Lower lobe of right lung (tissue), 2 donors: Measurements from ENCODE around the gene TES. TPM values are rescaled to one million over a fixed set of nuclear protein-coding genes. Genes with fewer than 3 reads are reported as not detected.

Source experiments
- ATAC-seq, 2 donors: fragments of 200-7000 bp; cut with Tn5 transposase; one replicate each; pipeline ENCODE4 v1.9.1; 2020 to 2022; ENCODE audit warnings: mild to moderate bottlenecking in 2 of 2, moderate library complexity in 2 of 2
- DNase-seq: peaks from one replicate; pipeline ENCODE4 v3.0.0-alpha.2; 2020
- H3K27ac ChIP-seq: fragments of 200-600 bp; one replicate; pipeline ENCODE4 v1.8.0; 2022
- H3K27me3 ChIP-seq: fragments of 200-600 bp; one replicate; pipeline ENCODE4 v1.8.0; 2022; ENCODE audit warnings: low read depth
- H3K36me3 ChIP-seq: fragments of 200-600 bp; one replicate; pipeline ENCODE4 v1.8.0; 2022; ENCODE audit warnings: mild to moderate bottlenecking
- H3K4me1 ChIP-seq: fragments of 200-600 bp; one replicate; pipeline ENCODE4 v1.8.0; 2022
- H3K4me3 ChIP-seq: fragments of 200-600 bp; one replicate; pipeline ENCODE4 v1.8.0; 2022; ENCODE audit warnings: mild to moderate bottlenecking
- H3K9me3 ChIP-seq: fragments of 200-600 bp; one replicate; pipeline ENCODE4 v1.8.0; 2022
- intact Hi-C: fragments of 100-400 bp; cut with DNase I; formaldehyde crosslinking; loops from one replicate; pipeline ENCODE4 v1.11.0; 2022
- total RNA-seq: library from RNA; stranded (reverse); fragmentation: NEBNext Ultra II Directional; extraction: Animal tissue kit (Norgen Biotek cat#: 25700); gene quantifications from one replicate; pipeline ENCODE4 v1.2.1, GENCODE V29; 2021
- TF ChIP-seq, protein P1 (sequence below): fragments of 200-600 bp; IDR thresholded peaks from one replicate; pipeline ENCODE4 v1.8.0; 2022; ENCODE audit warnings: antibody characterized with exemption, mild to moderate bottlenecking
- donor health status: DM: no; HTN: yes; CAD: no; lungs with severe emphysema.

The TES gene
- total RNA-seq, 1 donor from 2014 or later: 74.5 TPM

DNA sequence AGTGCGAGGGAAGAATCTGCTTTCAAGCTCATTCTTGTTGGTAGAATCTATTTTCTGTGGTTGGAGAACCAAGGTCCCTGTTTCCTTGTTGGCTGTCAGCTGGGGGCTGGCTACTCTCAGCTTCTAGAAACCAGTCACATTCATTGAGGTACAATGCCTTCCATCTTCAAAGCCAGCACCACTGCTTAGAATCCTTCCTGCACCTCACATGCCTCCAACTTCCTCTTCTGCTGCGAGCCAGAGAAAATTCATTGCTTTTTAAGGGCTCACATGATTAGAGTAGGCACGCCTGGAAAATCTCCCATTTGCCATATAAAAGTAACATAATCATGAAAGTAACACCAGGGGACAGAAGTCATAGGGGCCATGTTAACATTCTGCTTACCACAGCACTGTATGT lies 28.7 kb downstream of the TES start:
- Histone ChIP-seq H3K9me3 (no peaks in the 10 kb centered on the region), H3K4me1 (no peaks in the 10 kb centered on the region), H3K27ac (no peak overlapping the region), H3K4me3 (no peak overlapping the region), H3K27me3 (no peaks in the 10 kb centered on the region), H3K36me3 (no peaks in the 10 kb centered on the region)
- TF ChIP-seq, protein P1, sequence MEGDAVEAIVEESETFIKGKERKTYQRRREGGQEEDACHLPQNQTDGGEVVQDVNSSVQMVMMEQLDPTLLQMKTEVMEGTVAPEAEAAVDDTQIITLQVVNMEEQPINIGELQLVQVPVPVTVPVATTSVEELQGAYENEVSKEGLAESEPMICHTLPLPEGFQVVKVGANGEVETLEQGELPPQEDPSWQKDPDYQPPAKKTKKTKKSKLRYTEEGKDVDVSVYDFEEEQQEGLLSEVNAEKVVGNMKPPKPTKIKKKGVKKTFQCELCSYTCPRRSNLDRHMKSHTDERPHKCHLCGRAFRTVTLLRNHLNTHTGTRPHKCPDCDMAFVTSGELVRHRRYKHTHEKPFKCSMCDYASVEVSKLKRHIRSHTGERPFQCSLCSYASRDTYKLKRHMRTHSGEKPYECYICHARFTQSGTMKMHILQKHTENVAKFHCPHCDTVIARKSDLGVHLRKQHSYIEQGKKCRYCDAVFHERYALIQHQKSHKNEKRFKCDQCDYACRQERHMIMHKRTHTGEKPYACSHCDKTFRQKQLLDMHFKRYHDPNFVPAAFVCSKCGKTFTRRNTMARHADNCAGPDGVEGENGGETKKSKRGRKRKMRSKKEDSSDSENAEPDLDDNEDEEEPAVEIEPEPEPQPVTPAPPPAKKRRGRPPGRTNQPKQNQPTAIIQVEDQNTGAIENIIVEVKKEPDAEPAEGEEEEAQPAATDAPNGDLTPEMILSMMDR: no peak
- intact Hi-C loops: loop anchor here (5.0 kb wide), 1 partner anchor 57 kb away; no protein-coding TSS in a partner anchor
- no peak for ATAC-seq
- no peak for DNase-seq

DNA sequence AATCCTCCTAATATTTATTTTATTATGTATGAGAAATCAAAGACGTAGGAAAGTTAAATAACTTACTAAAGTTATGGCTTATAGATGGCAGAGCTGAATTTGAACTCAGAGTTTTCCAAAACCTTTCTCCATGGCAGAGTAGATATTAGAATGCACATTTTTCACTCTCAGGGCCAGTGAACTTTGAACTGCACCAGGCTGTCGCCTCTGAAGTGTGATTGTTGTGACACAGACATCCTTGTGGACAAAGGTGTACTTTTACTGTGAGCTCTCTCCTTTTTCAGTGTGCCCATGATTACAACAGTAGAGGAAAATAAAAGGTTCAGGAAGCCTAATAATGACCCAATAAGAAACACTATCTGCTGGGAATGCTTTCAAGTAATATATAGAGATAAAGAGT lies 29.1 kb downstream of the TES start:
- Histone ChIP-seq H3K27me3 (no peaks in the 10 kb centered on the region), H3K36me3 (no peaks in the 10 kb centered on the region), H3K9me3 (peaks cover 2% of the 10 kb centered on the region), H3K4me3 (no peak overlapping the region), H3K27ac (no peak overlapping the region), H3K4me1 (no peaks in the 10 kb centered on the region)
- no peak for DNase-seq
- TF ChIP-seq, protein P1: no peak
- intact Hi-C loops: loop anchor here (5.0 kb wide), 1 partner anchor 57 kb away; no protein-coding TSS in a partner anchor
- ATAC-seq: no peak

DNA sequence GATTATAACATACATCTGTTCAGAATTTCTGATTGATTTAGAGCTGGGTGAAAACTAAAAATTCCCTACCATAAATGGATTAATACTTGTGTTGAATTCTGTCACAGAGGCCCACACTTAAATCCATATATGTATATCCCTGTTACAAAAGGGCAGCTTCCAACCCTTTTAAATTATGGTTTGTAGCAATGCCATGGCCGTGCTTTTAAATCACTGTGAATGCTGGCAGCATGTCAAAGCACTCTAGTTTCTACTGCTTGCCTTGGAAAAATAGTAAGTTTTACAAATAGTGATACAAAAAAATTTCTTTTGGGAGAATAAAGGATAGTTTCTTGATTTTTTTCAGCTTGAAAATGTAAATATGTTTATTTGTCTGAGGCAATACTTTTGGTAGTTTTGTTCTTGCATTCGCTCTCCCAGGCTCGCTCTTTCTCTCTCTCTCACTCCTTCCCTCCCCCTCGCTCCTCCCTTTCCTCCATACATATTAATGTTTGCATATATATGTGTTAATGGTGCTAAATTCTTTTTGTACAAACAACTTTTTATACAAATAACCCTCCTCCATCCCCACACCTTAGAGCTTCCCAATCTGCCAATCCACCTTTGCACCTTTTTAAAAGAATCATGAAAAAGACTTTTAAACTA lies 29.8 kb downstream of the TES start:
- H3K4me1 ChIP-seq: no peaks in the 10 kb centered on the region
- ATAC-seq (no peak), DNase-seq (no peak)
- no peak overlapping the region for H3K4me3 ChIP-seq
- no peaks in the 10 kb centered on the region for H3K36me3 ChIP-seq
- no peak overlapping the region for H3K27ac ChIP-seq
- H3K27me3 ChIP-seq: no peaks in the 10 kb centered on the region
- intact Hi-C loops: no loop called here
- peaks cover 5% of the 10 kb centered on the region for H3K9me3 ChIP-seq
- TF ChIP-seq, protein P1: no peak

DNA sequence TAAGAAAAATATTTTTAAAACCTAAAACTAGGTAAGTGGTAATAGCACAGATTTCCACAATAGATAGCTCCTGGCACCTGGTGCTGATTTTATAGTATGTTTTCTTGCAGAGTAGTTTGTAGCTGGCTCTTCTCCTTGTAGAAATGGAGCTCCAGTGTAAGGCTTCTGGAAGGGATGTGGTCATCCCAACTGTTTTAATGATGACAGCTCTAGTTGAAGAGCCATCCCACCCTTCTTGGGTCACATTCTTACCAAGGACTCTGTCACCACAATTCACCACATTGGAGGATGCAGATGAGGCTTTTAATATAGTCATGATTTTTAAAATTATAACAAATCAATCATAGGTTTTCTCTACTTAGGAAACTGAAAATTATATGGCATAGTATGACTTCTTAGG lies 31.0 kb downstream of the TES start:
- ATAC-seq: no peak
- DNase-seq: no peak
- H3K27me3 ChIP-seq: no peaks in the 10 kb centered on the region
- intact Hi-C loops: no loop called here
- H3K9me3 ChIP-seq: peaks cover 5% of the 10 kb centered on the region
- TF ChIP-seq, protein P1: no peak
- H3K4me1 ChIP-seq: no peaks in the 10 kb centered on the region
- H3K4me3 ChIP-seq: no peak overlapping the region
- no peaks in the 10 kb centered on the region for H3K36me3 ChIP-seq
- no peak overlapping the region for H3K27ac ChIP-seq

DNA sequence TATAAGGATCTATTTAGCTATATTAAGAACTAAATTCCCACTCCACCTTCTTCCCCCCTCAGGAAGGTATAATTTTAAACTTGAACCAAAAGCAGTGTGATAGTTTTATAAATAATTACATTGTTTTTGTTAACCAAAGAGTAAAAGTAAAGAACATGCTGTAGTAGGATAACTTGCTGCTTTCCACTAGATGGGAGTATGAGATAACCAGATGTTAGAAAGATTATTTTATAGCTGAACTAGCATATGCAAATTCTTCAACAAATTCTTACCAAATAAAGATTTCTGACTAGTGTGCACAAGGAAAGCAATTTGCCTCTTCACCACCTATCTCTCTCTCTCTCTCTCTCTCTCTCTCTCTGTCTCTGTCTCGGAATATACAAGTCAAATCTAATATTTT lies 31.8 kb downstream of the TES start:
- Histone ChIP-seq H3K4me1 (no peaks in the 10 kb centered on the region), H3K27me3 (no peaks in the 10 kb centered on the region), H3K4me3 (no peak overlapping the region), H3K36me3 (no peaks in the 10 kb centered on the region), H3K27ac (no peak overlapping the region), H3K9me3 (peaks cover 5% of the 10 kb centered on the region)
- intact Hi-C loops: no loop called here
- DNase-seq (no peak), ATAC-seq (no peak)
- TF ChIP-seq, protein P1: no peak
